A549 (cell line): Measurements from ENCODE around the gene CCND1.

Experiments
- CBX2 ChIP-seq: fragments of 200-600 bp; sonication (generic); IDR thresholded peaks from 2 replicates; pipeline ENCODE4 v1.6.1; 2016; ENCODE audit warnings: low read depth, mild to moderate bottlenecking, borderline replicate concordance
- CHD4 ChIP-seq: fragments of 200-600 bp; sonication (generic); IDR thresholded peaks from 2 replicates; pipeline ENCODE4 v1.6.1; 2016; ENCODE audit warnings: antibody characterized with exemption, mild to moderate bottlenecking, borderline replicate concordance
- POLR2A ChIP-seq: IDR thresholded peaks from 2 replicates; pipeline ENCODE4 v1.6.1; 2012; ENCODE audit warnings: mild to moderate bottlenecking, low read length
- POLR2AphosphoS2 ChIP-seq: conservative IDR thresholded peaks from 2 replicates; pipeline ENCODE4 v1.6.1; 2012; ENCODE audit warnings: low read length, improper control_type of control experiment, inconsistent platforms
- TF ChIP-seq, protein P1 (sequence below): fragments of >200 bp; sonication (Bioruptor Twin); formaldehyde crosslinking; IDR thresholded peaks from 3 replicates; pipeline ENCODE4 v1.5.1; 2016

DNA sequence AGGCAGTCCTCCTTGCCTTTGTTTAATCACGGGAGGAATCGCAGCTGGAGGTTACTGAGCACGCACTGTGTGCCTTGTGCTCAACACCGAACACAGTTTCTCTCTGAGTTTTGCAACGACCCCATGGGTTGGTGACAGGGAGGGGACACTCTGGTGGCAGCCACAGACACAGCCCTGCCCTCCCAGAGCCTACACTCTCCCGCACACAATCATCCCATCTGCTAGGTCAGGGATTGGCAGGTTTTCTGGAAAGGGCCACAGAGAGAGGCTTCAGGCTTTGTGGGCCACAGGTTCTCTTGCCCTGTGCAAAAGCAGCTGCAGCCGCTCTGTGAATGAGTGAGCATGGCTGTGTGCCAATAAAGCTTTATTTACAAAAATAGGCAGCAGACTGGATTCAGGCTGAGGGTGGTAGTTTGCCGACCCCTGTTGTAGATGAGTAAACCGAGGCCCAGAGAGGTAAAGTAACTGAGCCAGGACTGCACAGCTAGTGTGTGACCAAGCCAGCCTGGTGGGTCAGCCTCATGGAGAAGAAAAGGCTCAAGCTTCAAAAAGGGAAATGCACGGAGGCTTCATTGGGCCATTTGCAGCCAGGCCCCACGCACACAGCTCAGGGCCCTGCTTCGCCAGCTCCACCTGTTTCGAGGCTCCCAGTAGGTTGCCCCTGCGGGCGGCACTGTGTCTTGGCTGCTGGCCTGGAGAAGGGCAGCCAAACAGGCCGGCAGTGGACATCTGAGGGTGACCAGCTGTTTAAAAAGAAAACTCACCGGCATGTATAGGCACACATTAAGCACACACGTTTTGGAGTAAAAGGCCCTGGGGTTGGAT is 17.9 kb downstream of the CCND1 start:
- TF ChIP-seq CHD4: no peak
- TF ChIP-seq, protein P1, sequence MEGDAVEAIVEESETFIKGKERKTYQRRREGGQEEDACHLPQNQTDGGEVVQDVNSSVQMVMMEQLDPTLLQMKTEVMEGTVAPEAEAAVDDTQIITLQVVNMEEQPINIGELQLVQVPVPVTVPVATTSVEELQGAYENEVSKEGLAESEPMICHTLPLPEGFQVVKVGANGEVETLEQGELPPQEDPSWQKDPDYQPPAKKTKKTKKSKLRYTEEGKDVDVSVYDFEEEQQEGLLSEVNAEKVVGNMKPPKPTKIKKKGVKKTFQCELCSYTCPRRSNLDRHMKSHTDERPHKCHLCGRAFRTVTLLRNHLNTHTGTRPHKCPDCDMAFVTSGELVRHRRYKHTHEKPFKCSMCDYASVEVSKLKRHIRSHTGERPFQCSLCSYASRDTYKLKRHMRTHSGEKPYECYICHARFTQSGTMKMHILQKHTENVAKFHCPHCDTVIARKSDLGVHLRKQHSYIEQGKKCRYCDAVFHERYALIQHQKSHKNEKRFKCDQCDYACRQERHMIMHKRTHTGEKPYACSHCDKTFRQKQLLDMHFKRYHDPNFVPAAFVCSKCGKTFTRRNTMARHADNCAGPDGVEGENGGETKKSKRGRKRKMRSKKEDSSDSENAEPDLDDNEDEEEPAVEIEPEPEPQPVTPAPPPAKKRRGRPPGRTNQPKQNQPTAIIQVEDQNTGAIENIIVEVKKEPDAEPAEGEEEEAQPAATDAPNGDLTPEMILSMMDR: no peak
- TF ChIP-seq CBX2: no peak
- TF ChIP-seq POLR2A: no peak
- TF ChIP-seq POLR2AphosphoS2: no peak
